ENCODE data around the gene BANP.
"Not testable (repeated sequence)": the region's sequence is repeated elsewhere in the genome, so short reads cannot be mapped to it uniquely, and the experiment has no call there.

The BANP gene

DNA sequence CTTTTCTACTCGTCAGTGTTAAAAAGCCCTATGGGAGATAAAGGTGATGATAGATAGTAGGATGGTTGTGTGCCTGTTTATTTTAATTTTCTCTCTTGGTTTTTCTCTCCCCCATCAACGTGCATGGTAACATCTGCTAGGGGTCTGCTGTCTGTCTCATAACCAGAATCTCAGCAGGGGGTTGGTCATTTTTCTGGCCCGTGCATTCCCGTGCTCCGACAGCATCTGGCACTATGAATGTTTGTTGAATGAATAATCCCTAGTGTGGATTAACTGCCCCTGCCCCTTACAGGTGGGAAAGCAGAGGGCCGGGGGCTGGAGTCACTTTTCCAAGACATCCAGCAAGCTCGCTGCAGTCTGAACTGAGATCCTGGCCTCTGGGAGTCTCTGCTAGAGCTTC lies 21.2 kb upstream of the BANP start:
- no peaks in the 10 kb centered on the region for H3K9me3 ChIP-seq (ENCODE audit: control insufficient read depth in 1 of 2, low read length in 2 of 2)
- no peak overlapping the region for H3K9ac ChIP-seq (ENCODE audit: low read depth in 1 of 2, low read length in 2 of 2)
- H3K36me3 ChIP-seq (ENCODE audit: control insufficient read depth in 1 of 2, insufficient read depth in 2 of 2, low read length in 2 of 2): no peaks in the 10 kb centered on the region
- no peaks in the 10 kb centered on the region for H3K4me1 ChIP-seq (ENCODE audit: control insufficient read depth in 1 of 2, insufficient read depth in 2 of 2, low read length in 2 of 2)
- no peak overlapping the region for H3K27ac ChIP-seq (ENCODE audit: low read depth, low read length)
- no peak overlapping the region for H3K4me3 ChIP-seq (ENCODE audit: low read depth in 1 of 2, low read length in 2 of 2)
- no peaks in the 10 kb centered on the region for H3K27me3 ChIP-seq (ENCODE audit: control insufficient read depth in 1 of 2, insufficient read depth in 2 of 2, low read length in 2 of 2)

DNA sequence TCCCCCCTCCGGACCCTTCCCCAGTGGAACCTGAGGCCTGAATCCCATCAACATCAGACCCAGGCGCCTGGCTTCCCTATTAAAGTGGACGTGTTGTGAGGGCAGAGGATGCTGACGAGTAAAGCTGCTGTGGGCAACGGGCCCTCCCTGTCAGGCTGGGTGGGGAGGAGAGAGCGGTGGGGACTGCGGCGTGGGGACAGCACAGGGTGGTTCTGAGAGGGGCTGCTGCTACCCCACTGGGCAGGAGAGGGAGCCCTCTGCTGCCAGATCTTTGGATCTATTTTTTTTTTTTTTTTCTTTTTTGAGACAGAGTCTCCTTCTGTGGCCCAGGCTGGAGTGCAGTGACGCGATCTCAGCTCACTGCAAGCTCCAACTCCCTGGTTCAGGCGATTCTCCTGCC lies 20.8 kb upstream of the BANP start:
- H3K9ac ChIP-seq (ENCODE audit: low read depth in 1 of 2, low read length in 2 of 2): no peak overlapping the region
- no peaks in the 10 kb centered on the region for H3K9me3 ChIP-seq (ENCODE audit: control insufficient read depth in 1 of 2, low read length in 2 of 2)
- H3K36me3 ChIP-seq (ENCODE audit: control insufficient read depth in 1 of 2, insufficient read depth in 2 of 2, low read length in 2 of 2): no peaks in the 10 kb centered on the region
- no peak overlapping the region for H3K27ac ChIP-seq (ENCODE audit: low read depth, low read length)
- no peaks in the 10 kb centered on the region for H3K27me3 ChIP-seq (ENCODE audit: control insufficient read depth in 1 of 2, insufficient read depth in 2 of 2, low read length in 2 of 2)
- no peak overlapping the region for H3K4me3 ChIP-seq (ENCODE audit: low read depth in 1 of 2, low read length in 2 of 2)
- no peaks in the 10 kb centered on the region for H3K4me1 ChIP-seq (ENCODE audit: control insufficient read depth in 1 of 2, insufficient read depth in 2 of 2, low read length in 2 of 2)

DNA sequence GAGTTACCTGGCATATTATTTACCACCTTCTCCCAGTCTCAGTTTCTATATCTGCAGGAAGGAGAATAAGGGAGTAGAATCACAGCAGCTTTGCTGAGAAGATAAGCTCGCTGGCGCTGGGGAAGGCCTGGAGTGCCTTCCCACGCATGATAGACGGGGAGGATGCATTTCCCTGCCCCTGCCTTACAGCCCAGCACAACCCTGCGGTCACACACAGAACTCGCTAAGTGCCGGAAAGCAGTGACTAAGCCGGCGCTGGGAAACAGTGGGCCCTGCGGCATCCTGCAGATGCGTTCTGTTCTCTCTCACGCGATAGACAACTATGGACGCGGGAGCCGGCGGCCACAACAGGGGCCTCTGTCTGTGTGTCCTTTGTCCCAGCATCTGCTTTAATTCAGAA lies 19.7 kb upstream of the BANP start:
- H3K9ac ChIP-seq (ENCODE audit: low read depth in 1 of 2, low read length in 2 of 2): no peak overlapping the region
- no peak overlapping the region for H3K27ac ChIP-seq (ENCODE audit: low read depth, low read length)

DNA sequence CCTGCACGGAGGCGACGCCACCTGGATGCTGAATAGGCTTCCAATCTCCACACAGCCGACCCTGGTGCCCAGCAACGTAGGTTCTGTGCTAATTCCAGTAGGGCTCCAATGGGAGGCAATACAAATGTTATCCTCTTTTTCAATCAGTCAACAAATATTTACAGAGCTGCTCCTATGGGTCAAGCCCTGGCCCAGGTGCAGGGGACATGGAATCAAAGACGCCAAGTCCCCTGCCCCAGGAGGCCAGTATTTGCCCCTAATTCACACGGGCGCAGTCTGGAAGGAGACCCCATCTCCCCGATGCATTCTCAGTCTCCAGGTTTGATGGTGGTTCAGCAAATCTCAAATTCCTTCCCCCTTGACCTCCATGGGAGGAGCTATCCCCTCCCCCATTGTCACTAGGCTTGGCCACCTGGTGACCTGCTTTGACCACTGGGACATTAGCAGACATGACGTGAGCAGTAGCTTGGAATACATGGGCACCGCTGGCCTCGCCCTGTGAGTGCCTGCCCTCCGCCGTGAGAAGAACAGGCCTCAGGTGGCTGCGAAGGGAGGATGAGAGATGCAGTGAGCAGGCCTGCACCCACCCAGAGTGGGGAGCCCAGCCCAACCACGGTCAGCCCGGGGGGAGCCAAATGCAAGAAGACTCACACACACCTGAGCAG lies 18.6 kb upstream of the BANP start:
- not testable (repeated sequence) for H3K27me3 ChIP-seq (ENCODE audit: control insufficient read depth in 1 of 2, insufficient read depth in 2 of 2, low read length in 2 of 2); H3K36me3 ChIP-seq (ENCODE audit: control insufficient read depth in 1 of 2, insufficient read depth in 2 of 2, low read length in 2 of 2); H3K9me3 ChIP-seq (ENCODE audit: control insufficient read depth in 1 of 2, low read length in 2 of 2); H3K27ac ChIP-seq (ENCODE audit: low read depth, low read length); H3K9ac ChIP-seq (ENCODE audit: low read depth in 1 of 2, low read length in 2 of 2); H3K4me3 ChIP-seq (ENCODE audit: low read depth in 1 of 2, low read length in 2 of 2); H3K4me1 ChIP-seq (ENCODE audit: control insufficient read depth in 1 of 2, insufficient read depth in 2 of 2, low read length in 2 of 2)

More for the DNA sequence above, 19.7 kb upstream of the BANP start:
- Histone ChIP-seq H3K4me1 (ENCODE audit: control insufficient read depth in 1 of 2, insufficient read depth in 2 of 2, low read length in 2 of 2) (no peaks in the 10 kb centered on the region), H3K27me3 (ENCODE audit: control insufficient read depth in 1 of 2, insufficient read depth in 2 of 2, low read length in 2 of 2) (no peaks in the 10 kb centered on the region), H3K4me3 (ENCODE audit: low read depth in 1 of 2, low read length in 2 of 2) (no peak overlapping the region), H3K9me3 (ENCODE audit: control insufficient read depth in 1 of 2, low read length in 2 of 2) (no peaks in the 10 kb centered on the region), H3K36me3 (ENCODE audit: control insufficient read depth in 1 of 2, insufficient read depth in 2 of 2, low read length in 2 of 2) (no peaks in the 10 kb centered on the region)

DNA sequence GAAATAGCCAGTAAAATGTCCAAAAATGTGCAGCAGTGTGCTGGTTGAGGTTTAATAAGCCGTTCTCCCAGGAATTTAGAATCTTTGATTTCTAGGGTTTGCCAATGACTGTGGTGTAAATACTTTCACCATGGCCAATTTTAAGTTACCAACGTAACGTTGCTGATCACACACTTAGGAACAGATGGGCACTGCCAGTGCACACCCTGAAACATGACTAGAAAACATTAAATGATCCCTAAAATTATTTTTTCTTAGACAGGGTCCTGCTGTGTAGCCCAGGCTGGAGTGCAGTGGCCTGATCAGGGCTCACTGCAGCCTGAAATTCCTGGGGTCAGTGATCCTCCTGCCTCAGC lies 18.1 kb upstream of the BANP start:
- Histone ChIP-seq H3K4me3 (ENCODE audit: low read depth in 1 of 2, low read length in 2 of 2) (no peak overlapping the region), H3K4me1 (ENCODE audit: control insufficient read depth in 1 of 2, insufficient read depth in 2 of 2, low read length in 2 of 2) (no peaks in the 10 kb centered on the region), H3K27ac (ENCODE audit: low read depth, low read length) (no peak overlapping the region), H3K9ac (ENCODE audit: low read depth in 1 of 2, low read length in 2 of 2) (no peak overlapping the region), H3K27me3 (ENCODE audit: control insufficient read depth in 1 of 2, insufficient read depth in 2 of 2, low read length in 2 of 2) (no peaks in the 10 kb centered on the region), H3K36me3 (ENCODE audit: control insufficient read depth in 1 of 2, insufficient read depth in 2 of 2, low read length in 2 of 2) (no peaks in the 10 kb centered on the region), H3K9me3 (ENCODE audit: control insufficient read depth in 1 of 2, low read length in 2 of 2) (no peaks in the 10 kb centered on the region)

DNA sequence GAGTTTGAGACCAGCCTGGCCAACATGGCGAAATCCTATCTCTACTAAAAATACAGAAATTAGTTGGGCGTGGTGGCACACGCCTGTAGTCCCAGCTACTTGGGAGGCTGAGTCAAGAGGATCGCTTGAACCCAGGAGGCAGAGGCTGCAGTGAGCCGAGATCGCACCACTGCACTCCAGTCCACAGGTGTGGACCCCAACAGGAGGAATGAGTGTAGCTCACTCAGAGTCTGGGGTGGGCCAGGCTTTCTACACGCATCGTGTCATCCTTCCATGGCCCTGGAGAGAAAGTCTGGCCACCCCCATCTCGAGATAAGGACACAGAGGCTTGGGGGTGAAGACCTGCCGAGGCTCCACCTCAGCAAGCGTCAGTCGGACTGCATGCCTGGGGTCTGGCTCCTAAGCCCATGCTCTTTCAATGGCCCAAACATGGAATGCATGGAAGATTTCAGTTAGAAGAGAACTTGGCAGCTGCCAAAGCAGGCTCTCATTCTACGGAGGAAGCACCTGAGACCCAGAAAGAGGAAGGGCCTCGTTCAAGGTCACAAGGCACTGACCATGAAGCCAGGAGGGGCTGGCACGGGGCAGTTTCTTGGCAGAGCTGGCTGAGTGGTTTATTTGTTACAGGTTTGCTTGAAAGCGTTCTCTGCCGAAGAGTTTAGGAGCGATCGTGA lies 16.3 kb upstream of the BANP start:
- not testable (repeated sequence) for H3K27ac ChIP-seq (ENCODE audit: low read depth, low read length); H3K27me3 ChIP-seq (ENCODE audit: control insufficient read depth in 1 of 2, insufficient read depth in 2 of 2, low read length in 2 of 2); H3K4me3 ChIP-seq (ENCODE audit: low read depth in 1 of 2, low read length in 2 of 2); H3K36me3 ChIP-seq (ENCODE audit: control insufficient read depth in 1 of 2, insufficient read depth in 2 of 2, low read length in 2 of 2); H3K9ac ChIP-seq (ENCODE audit: low read depth in 1 of 2, low read length in 2 of 2); H3K4me1 ChIP-seq (ENCODE audit: control insufficient read depth in 1 of 2, insufficient read depth in 2 of 2, low read length in 2 of 2); H3K9me3 ChIP-seq (ENCODE audit: control insufficient read depth in 1 of 2, low read length in 2 of 2)

DNA sequence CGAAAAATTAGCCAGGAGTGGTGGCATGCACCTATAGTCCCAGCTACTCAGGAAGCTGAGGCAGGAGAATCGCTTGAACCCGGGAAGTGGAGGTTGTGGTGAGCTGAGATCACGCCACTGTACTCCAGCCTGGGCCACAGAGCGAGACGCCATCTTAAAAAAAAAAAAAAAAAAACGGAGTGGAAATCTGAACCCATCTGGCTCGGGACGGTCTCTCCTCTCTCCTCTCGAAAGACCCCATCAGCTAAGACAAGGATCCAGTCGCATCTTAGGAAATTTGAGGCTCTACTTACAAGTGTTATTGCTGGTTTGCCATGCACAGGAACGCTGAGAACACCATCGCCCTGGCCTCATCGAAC lies 15.2 kb upstream of the BANP start:
- H3K27ac ChIP-seq (ENCODE audit: low read depth, low read length); H3K9ac ChIP-seq (ENCODE audit: low read depth in 1 of 2, low read length in 2 of 2): not testable (repeated sequence)

DNA sequence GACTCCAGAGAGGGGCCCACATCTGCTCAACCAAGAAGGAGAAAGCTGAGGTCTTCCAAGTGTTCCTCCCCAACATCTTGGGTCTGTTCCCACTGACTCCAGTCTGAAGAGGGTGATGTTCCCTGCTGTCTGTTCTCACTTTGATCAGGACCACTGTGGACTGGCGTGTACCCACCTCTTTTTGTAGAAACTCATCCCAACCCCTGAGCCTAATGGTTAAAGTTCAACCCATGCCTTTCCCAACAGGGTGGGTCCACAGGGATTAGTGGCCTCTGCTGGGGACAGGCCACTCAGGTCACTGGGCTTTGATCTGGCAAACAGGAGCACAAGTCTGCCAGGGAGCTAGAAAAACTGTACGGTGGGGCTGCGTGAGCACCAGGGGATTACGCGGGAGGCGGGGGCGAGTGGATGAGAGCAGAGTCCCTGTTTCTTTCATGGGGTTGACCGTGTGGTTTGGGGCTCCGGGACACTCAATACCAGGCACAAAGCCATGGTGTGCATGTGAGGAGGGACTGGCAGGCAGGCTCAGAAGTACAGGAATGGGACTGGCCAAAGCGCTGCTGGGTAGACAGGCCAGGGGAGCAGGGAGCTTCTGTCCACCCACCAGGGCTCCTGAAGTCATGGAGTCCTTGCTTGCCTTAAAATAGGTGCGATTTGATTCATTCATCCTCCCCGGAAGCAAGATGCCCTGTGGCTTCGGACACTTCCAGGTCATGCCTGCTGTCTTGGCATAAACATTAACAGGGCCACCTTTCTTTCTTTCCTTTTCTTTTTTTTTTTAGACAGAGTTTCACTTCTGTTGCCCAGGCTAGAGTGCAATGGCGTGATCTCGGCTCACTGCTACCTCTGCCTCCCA lies 14.6 kb upstream of the BANP start, which contains the start of gene CA5A:
Gene CA5A, minus strand, starts transcription at position 155 of the 856 bp plus-strand sequence. Its CDS starts 79 bp downstream, at position 76.
- no peak within 1 kb of the TSS for H3K27ac ChIP-seq (ENCODE audit: low read depth, low read length)
- H3K36me3 ChIP-seq (ENCODE audit: control insufficient read depth in 1 of 2, insufficient read depth in 2 of 2, low read length in 2 of 2): no peaks in the 10 kb centered on the region
- H3K9ac ChIP-seq (ENCODE audit: low read depth in 1 of 2, low read length in 2 of 2): no peak within 1 kb of the TSS
- no peaks in the 10 kb centered on the region for H3K27me3 ChIP-seq (ENCODE audit: control insufficient read depth in 1 of 2, insufficient read depth in 2 of 2, low read length in 2 of 2)
- no peaks in the 10 kb centered on the region for H3K4me1 ChIP-seq (ENCODE audit: control insufficient read depth in 1 of 2, insufficient read depth in 2 of 2, low read length in 2 of 2)
- no peak within 1 kb of the TSS for H3K4me3 ChIP-seq (ENCODE audit: low read depth in 1 of 2, low read length in 2 of 2)
- H3K9me3 ChIP-seq (ENCODE audit: control insufficient read depth in 1 of 2, low read length in 2 of 2): no peaks in the 10 kb centered on the region

More for the DNA sequence above, 15.2 kb upstream of the BANP start:
- H3K4me1 ChIP-seq (ENCODE audit: control insufficient read depth in 1 of 2, insufficient read depth in 2 of 2, low read length in 2 of 2); H3K27me3 ChIP-seq (ENCODE audit: control insufficient read depth in 1 of 2, insufficient read depth in 2 of 2, low read length in 2 of 2); H3K9me3 ChIP-seq (ENCODE audit: control insufficient read depth in 1 of 2, low read length in 2 of 2); H3K4me3 ChIP-seq (ENCODE audit: low read depth in 1 of 2, low read length in 2 of 2); H3K36me3 ChIP-seq (ENCODE audit: control insufficient read depth in 1 of 2, insufficient read depth in 2 of 2, low read length in 2 of 2): not testable (repeated sequence)

DNA sequence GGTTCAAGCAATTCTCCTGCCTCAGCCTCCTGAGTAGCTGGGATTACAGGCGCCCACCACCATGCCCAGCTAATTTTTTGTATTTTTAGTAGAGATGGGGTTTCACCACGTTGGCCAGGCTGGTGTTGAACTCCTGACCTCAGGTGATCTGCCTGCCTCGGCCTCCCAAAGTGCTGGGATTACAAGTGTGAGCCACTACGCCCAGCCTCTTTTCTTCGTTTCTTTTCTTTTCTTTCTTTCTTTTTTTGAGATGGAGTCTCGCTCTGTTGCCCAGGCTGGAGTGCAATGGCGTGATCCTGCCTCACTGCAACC lies 14.0 kb upstream of the BANP start:
- not testable (repeated sequence) for H3K9me3 ChIP-seq (ENCODE audit: control insufficient read depth in 1 of 2, low read length in 2 of 2); H3K9ac ChIP-seq (ENCODE audit: low read depth in 1 of 2, low read length in 2 of 2); H3K27me3 ChIP-seq (ENCODE audit: control insufficient read depth in 1 of 2, insufficient read depth in 2 of 2, low read length in 2 of 2); H3K27ac ChIP-seq (ENCODE audit: low read depth, low read length); H3K36me3 ChIP-seq (ENCODE audit: control insufficient read depth in 1 of 2, insufficient read depth in 2 of 2, low read length in 2 of 2); H3K4me1 ChIP-seq (ENCODE audit: control insufficient read depth in 1 of 2, insufficient read depth in 2 of 2, low read length in 2 of 2); H3K4me3 ChIP-seq (ENCODE audit: low read depth in 1 of 2, low read length in 2 of 2)

DNA sequence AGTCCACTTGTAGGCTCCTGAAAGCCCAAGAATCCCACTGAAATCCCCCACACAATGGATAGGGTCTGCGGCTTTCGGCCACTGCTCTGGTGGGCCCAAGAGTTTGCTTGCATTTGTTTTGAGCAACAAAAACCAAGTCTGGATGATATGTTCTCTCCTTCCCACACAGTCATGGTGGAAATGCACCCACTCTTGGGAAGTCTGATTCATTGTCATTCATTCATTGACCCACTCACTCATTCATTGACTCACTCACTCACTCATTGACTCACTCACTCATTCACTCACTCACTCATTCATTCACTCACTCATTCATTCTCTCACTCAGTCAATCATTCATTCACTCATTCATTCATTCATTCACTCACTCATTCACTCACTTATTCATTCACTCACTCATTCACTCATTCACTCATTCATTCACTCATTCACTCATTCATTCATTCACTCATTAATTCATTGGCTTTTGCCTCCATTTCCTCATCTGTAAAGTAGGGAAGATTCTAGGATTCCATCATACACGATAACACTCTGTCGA lies 12.8 kb upstream of the BANP start:
- H3K27ac ChIP-seq (ENCODE audit: low read depth, low read length): no peak overlapping the region
- no peaks in the 10 kb centered on the region for H3K27me3 ChIP-seq (ENCODE audit: control insufficient read depth in 1 of 2, insufficient read depth in 2 of 2, low read length in 2 of 2)
- H3K9me3 ChIP-seq (ENCODE audit: control insufficient read depth in 1 of 2, low read length in 2 of 2): no peaks in the 10 kb centered on the region
- no peaks in the 10 kb centered on the region for H3K4me1 ChIP-seq (ENCODE audit: control insufficient read depth in 1 of 2, insufficient read depth in 2 of 2, low read length in 2 of 2)
- H3K4me3 ChIP-seq (ENCODE audit: low read depth in 1 of 2, low read length in 2 of 2): no peak overlapping the region
- no peak overlapping the region for H3K9ac ChIP-seq (ENCODE audit: low read depth in 1 of 2, low read length in 2 of 2)
- no peaks in the 10 kb centered on the region for H3K36me3 ChIP-seq (ENCODE audit: control insufficient read depth in 1 of 2, insufficient read depth in 2 of 2, low read length in 2 of 2)
